HG03196 (cell line): ENCODE data around the gene SSPN.

Experiments
- ATAC-seq: cut with Tn5 transposase; IDR thresholded peaks from one replicate; pipeline ENCODE4 v1.9.1; 2021; ENCODE audit not compliant: unreplicated experiment

The SSPN gene

GRCh38 chr12:26281320-26281719 lies 85.9 kb downstream of the SSPN start:
- no peak for ATAC-seq

- ATAC-seq = no peak
Observed at GRCh38 chr12:26282339-26282940, 87.1 kb downstream of the SSPN start.

- no peak for ATAC-seq
Observed at GRCh38 chr12:26283046-26283445, 87.7 kb downstream of the SSPN start.

- ATAC-seq = no peak
Observed at GRCh38 chr12:26283617-26284016, 88.2 kb downstream of the SSPN start.

GRCh38 chr12:26285401-26285800 lies 90.0 kb downstream of the SSPN start:
- ATAC-seq = no peak

GRCh38 chr12:26286186-26286585 lies 90.8 kb downstream of the SSPN start:
- no peak for ATAC-seq

GRCh38 chr12:26287671-26288381 lies 92.5 kb downstream of the SSPN start:
- ATAC-seq = no peak

- no peak for ATAC-seq
Observed at GRCh38 chr12:26290565-26290964, 95.2 kb downstream of the SSPN start.

GRCh38 chr12:26292596-26292995 lies 97.2 kb downstream of the SSPN start:
- ATAC-seq = no peak

GRCh38 chr12:26293612-26294011 lies 98.2 kb downstream of the SSPN start:
- no peak for ATAC-seq

GRCh38 chr12:26295001-26295400 lies 99.6 kb downstream of the SSPN start:
- ATAC-seq = no peak

GRCh38 chr12:26297396-26298070 lies 102.2 kb downstream of the SSPN start:
- no peak for ATAC-seq

- peak; percentile 98 for ATAC-seq
Observed at GRCh38 chr12:26298785-26299621, 103.6 kb downstream of the SSPN start.

- ATAC-seq = no peak
Observed at GRCh38 chr12:26299751-26300150, 104.4 kb downstream of the SSPN start.
